Body of pancreas (tissue), 4 donors: ENCODE results near the gene MCUR1.

Experiments
- CTCF ChIP-seq, 7 experiments: fragments of 450-650 bp in 4 of 7; fragments of 200-600 bp in 3 of 7; sonication (generic) in 3 of 7; IDR thresholded peaks; one replicate each; pipeline ENCODE4 v1.5.1; 2016 to 2019; ENCODE audit warnings: antibody characterized with exemption in 7 of 7
- POLR2A ChIP-seq, 3 donors: fragments of 450-650 bp; IDR thresholded peaks; one replicate each; pipeline ENCODE4 v1.6.1; 2016; ENCODE audit warnings: antibody characterized with exemption in 3 of 3, mild to moderate bottlenecking in 2 of 3

- TF ChIP-seq POLR2A (IDR thresholded peaks at IDR 0.05): no peak
- no peak for TF ChIP-seq CTCF (IDR thresholded peaks at IDR 0.05)
Measured at GRCh38 chr6:13836170-13836569, 21.8 kb upstream of the MCUR1 start.
